A204.1 (cell line): ENCODE measurements around the gene PIP5K1C.

Experiments used
- FAIRE-seq: peaks from 2 replicates; lab custom pipeline; 2012; peaks lifted over from hg19 to GRCh38; lab: Jason Lieb, UNC

Gene PIP5K1C

DNA sequence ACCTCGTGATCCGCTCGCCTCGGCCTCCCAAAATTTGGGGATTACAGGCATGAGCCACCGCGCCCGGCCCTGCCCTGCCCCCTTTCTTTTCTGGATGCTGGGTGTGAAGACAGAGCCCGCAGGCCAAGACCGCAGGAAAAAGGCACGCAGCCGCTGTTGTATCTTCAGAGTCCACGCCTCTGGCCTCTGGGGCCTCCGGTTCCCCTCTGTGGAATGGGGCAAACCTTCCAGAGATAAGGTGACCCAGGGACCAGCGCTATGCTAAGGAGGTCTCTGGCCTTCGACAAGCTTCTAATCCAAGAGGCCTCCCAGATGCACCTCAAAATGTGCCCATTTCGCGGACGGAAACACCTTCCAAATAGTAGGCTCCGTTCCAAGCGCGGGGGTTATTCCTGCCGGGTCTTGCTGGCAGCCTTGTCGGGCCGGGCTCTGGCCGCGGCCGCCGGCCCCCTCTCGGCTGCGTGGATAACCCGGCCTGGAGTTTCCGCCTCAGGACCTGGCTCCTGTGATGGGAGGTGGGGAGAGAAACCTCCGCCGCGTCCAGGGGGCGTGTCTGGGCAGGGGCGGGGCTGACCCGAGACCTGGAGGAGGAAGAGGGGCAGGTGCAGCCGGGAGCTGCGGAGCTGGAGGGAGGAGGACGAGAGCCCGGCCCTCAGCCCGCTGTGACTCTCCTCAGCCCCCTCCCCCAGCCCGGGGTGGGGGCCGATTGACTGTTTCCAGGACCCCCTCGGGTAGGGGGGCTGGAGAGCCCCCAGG is 21.0 kb upstream of the PIP5K1C start:
- FAIRE-seq: no peak

- no peak for FAIRE-seq
These were observed 20.2 kb upstream of the PIP5K1C start for GRCh38 chr19:3720349-3720917.

DNA sequence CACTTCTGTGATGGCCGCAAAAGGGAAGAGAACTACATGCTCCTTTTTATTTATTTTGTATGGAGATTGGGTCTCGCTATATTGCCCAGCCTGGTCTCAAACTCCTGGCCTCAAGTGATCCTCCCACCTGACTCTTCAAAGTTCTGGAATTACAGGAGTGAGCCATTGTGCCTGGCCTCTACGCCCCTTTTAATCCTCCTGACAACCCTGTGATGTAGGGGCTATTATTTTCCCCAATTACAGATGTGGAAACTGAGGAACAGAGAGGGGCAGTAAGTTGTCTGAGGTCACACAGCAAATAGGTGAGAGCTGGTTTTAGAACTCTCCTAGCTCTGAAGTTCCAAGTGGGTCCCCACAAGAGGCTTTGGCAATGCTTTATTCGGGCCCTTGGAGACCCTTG is 19.6 kb upstream of the PIP5K1C start:
- FAIRE-seq: no peak

GRCh38 chr19:3716147-3716668 is 15.9 kb upstream of the PIP5K1C start:
- no peak for FAIRE-seq

- FAIRE-seq: no peak
These were observed 12.7 kb upstream of the PIP5K1C start for GRCh38 chr19:3712663-3713611.

DNA sequence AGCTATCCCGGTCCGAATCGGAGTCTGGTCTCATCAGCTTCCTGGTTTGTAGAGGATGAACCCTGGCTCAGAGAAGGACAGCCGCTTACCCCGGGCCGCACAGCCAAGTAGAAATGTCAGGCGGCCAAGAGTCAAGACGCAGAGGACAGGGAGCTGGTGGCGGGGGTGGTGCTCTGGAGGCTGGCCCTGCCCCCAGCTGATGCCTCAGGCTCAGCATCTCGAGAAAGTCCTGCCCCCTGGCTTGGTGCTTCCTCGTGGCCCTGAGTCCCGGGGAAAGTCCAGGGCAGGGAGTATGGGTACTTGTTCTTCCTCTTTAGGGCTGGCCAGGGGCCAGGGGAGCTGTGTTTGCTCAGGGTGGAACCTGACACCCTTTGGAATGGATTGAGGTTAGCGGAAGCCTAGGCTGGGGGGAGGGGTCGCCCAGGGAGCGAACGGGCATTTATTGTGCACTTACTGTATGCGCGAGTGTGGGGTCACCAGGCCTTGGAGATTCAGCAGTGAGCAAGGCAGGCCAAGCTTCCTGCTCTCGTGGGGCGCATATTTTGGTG is 10.1 kb upstream of the PIP5K1C start:
- no peak for FAIRE-seq

DNA sequence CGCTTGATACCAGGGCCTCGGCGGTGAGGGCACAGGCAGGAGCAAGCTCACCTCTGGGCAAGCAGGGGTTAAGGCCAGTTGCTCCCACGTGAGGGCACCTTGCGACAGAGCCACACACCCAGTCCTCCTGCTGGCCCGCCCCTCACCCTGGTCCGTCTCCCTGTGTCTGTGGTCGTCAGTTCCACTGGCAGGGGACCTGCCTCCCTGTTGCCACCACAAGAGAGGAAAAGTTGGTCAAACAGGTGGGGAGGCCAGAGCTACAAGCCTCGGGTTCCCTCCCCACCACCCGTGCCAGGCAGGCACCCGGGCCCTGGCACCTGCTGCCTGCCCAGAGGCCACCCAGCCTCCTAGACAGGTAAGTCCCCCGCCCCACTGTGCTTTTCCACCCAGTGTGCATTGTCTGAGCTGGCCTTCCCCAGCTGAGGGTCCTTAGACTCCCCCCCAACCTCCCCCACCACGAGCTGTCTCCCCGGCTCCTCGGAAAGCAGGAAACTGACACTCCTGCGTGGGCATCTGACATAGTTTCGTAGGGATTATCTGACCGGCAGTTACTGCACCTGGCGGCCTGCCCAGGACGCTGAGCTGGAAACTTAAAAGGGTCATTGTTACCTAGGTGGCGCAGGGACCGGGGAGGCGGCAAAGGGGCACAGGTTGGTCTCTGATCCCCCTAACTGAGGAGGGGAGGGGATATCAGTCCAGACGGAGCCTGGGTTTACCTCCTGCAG is 8.1 kb upstream of the PIP5K1C start, which contains the start of gene TJP3:
Gene TJP3, plus strand, starts transcription at position 178 of the 725 bp plus-strand sequence. CDS start 20,049 bp downstream, outside the sequence.
- FAIRE-seq: no peak

- FAIRE-seq: no peak
These were observed 7.6 kb upstream of the PIP5K1C start for GRCh38 chr19:3707868-3708206.

DNA sequence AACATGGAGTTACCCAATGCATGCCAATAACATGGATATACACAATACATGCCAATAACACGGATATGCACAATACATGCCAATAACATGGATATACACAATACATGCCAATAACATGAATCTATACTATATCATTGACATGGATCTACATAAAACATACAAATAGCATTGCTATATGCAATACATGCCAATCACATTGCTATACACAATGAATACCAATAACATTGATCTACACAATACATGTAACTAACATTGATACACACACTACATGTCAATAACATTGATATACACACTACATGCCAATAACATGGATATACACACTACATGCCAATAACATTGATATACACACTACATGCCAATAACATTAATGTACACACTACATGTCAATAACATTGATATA is 932 bp upstream of the PIP5K1C start:
- no peak for FAIRE-seq

DNA sequence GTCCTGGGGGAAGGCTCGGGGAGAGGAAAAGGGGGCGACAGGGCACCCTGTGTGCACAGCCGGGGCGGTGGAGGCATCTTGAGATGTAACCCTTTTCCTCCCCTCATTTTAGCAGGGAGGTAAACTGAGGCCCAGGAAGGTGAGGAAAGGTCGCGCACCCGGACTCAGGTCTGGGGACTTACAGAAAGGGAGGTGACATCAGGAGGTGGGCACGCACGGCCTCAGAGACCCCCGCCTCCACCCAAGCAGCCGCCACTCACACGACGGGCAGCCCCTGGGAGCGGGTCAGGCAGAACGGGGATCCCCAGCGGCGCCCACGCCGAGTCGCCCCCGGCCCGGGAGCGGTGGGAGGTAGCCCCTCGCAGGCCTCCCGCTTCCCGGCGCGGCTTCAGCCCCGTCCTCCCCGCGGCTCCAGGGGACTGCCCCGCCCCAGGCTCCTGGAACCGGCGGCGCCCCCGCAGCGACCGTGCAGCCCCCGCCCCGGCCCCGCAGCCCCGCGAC is 477 bp downstream of the PIP5K1C start:
- no peak for FAIRE-seq

DNA sequence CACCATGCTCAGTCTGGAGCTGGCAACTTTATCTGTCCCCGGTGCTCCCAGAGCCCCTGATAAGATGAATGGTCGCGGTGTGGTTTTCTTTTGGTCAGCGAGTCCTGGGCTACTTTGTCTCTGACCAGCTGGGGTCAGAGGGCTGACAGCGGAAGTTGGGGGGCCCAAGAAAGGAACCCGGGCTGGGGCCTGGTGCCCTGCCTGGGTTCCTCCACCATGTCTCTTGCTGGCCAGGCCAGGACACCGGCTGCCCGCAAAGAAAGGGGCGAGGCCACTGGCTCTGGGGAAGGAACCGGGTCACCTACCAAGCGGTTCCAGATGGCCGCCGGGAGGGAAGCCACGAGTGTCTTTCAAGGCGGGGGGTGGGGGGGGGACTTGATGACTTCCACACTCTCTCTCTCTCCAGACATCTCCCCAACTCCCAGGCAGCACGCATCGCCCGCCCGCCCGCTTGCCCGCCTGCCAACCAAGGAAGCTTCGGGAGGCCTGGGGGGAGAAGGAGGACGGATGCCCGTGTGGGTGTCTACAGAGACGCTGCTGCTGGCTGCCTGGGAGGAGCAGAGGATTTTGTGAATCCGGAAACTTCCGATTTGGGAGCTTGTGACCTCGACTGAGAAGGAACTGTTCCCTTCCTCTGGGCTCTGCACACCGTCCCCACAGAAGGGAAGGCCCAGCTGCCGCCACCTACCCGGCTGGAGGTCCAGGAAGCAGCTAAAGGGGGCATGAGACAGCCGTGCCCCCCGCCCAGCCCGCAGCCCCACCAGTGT is 1.1 kb downstream of the PIP5K1C start:
- no peak for FAIRE-seq

DNA sequence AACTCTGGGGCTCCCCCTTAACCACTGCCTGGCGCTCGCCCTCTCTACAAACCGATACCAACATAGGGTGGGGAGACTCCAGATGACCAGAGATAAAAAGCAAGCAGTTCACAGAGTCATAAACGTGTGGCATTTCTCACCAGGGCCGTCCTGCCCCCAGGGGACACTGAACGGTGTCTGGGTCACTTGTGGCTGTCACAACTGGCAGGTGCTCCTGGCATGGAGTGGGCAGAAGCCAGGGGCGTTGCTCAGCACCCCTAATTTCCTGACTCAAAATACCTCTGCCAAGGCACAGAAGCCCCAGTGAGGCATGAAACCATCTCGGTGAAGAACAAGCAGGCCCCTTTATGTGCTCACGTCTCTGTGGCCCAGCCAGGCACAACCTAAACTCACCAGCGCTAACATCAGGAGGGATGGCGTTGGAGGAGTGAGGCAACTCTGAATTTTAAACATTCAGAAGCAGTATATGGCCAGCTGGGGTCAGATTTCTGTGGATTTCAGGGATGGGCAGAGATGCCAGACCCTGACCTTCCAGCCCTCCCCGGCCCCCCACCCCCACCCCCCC is 1.8 kb downstream of the PIP5K1C start:
- no peak for FAIRE-seq

DNA sequence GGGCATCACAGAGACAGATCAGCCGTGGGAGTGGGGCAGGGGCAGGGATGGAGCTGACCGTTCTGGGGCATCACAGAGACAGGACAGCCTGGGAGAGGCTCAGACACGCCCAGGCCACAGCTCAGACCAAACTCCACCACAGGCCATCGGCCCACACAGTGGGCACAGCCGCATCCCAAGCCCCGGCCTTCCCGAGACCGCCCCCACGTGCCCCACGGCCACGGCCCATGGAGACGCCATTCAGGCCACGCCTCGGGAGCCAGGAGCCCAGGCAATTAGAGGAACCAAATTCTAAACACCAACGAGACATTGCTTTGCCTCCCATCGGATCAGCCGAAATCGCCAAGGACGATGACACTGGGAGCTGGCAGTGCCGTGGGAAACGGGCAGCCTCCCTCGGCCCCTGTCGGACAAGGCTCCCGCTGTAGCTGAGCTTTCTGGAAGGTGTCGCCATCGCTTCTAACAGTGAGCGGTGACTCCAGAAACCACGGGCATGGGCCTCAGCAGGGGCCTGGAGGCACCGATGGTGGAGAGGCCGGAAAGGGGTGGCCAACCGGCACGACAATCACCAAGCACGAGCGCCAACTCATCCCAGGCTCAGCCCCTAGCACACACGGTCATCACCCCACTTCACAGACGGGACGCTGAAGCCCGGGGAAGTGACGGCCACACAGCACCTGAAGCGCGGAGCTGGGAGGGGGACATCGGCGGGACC is 2.4 kb downstream of the PIP5K1C start:
- FAIRE-seq: no peak

DNA sequence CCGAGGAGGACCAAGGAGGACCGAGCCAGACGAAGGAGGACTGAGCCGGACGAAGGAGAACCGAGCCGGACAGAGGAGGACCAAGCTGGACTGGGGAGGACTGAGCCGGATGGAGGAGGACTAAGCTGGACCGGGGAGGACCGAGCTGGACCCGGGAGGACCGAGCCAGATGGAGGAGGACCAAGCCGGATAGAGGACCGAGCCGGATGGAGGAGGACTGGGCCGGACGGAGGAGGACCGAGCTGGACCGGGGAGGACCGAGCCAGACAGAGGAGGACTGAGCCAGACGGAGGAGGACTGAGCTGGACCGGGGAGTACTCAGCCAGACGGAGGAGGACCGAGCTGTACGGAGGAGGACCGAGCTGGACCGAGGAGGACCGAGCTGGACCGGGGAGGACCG is 3.2 kb downstream of the PIP5K1C start:
- no peak for FAIRE-seq

- no peak for FAIRE-seq
These were observed 3.6 kb downstream of the PIP5K1C start for GRCh38 chr19:3696660-3696995.

DNA sequence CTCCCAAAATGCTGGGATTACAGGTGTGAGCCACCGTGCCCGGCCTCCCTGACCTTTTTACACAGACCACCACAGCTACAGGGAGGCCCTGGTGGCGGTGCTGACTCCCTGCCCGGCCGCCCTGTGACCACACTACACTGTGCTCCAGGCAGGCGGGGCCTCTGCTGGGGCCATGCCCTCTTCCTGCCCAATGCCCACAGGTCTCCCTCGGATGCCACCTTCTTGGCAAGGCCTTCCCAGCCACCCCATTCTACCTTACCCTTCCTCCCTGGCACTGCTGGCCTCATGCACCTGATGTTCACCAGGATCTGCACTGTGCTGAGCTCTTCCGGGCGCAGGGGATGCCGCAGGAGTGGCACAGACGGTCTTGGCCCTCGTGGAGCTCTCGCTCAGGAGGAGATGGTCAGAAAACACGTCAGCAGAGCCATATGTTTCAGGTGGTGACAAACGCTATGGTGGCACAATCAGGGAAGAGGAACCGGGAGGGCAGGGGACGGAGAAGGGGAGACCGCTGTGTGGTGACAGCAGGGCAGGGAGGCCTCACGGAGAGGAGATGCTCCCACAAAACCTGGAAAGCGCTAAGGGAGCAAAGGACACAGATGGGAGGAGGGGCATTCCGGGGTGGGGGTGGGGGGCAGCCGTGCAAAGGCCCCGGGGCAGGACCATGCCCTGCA is 4.1 kb downstream of the PIP5K1C start:
- no peak for FAIRE-seq

GRCh38 chr19:3695124-3695733 is 5.0 kb downstream of the PIP5K1C start:
- no peak for FAIRE-seq

DNA sequence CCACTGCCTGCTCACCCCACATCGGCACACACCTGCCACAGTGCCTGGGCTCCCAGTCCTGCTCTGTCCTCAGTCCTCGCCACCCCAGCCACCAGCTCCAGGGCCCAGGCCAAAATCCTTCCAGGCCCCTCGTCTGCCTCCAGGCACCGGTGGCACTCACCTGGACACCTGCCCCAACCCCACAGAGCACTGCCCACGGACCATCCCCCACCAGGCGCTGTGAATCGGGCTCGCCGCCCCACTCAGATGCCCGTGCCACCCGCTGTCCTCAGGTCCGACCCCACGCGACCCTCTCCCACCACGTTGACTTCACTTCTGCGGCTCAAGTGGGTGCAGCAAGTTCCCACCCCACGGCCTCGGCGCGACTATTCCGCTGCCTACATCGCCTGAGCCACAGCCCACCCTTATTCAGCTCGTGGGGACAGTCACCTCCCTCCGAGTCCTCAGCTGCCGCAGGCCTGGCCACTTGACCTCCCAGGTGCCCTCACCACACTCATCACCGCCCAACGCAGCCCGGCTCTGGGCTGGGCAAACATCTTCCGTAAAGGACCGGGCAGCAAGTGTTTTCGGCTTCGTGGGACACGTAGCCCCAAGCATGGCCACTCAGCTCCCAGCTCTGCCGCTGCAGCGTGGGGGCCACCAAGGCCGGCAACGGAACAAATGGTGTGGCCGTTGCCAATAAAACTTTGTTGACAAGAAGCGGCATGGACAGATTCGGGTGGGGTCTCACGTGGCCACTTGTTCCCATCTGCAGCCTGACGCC is 5.7 kb downstream of the PIP5K1C start:
- FAIRE-seq: no peak
